Gastroesophageal sphincter (tissue), 4 donors: Measurements from ENCODE around the gene CHIT1. TPM values are rescaled to one million over a fixed set of nuclear protein-coding genes. Genes with fewer than 3 reads are reported as not detected.

Experiments
- ATAC-seq: fragments of 150-250 bp; one replicate; pipeline ENCODE4 v1.9.1; 2016; ENCODE audit warnings: mild to moderate bottlenecking, moderate library complexity
- H3K27ac ChIP-seq, 4 donors: fragments of 200-600 bp; sonication (generic) in 3 of 4; 1 replicate in 3 of 4; 2 replicates in 1 of 4; pipeline ENCODE4 v1.5.1; 2016 to 2019
- H3K27me3 ChIP-seq: fragments of 200-600 bp; sonication (generic); one replicate; pipeline ENCODE4 v1.5.1; 2019
- H3K36me3 ChIP-seq, 2 donors: fragments of 200-600 bp; sonication (generic); one replicate each; pipeline ENCODE4 v1.5.1; 2019; ENCODE audit warnings: control low read depth in 1 of 2
- H3K4me1 ChIP-seq, 3 donors: fragments of 200-600 bp; sonication (generic); 1 replicate in 2 of 3; 2 replicates in 1 of 3; pipeline ENCODE4 v1.5.1; 2016 to 2019; ENCODE audit warnings: control low read depth in 2 of 3
- H3K4me3 ChIP-seq, 2 donors: fragments of 200-600 bp; sonication (generic); one replicate each; pipeline ENCODE4 v1.5.1; 2019; ENCODE audit warnings: mild to moderate bottlenecking in 1 of 2, moderate library complexity in 1 of 2
- H3K9me3 ChIP-seq, 3 donors: fragments of 200-600 bp; sonication (generic); one replicate each; pipeline ENCODE4 v1.5.1; 2017 to 2019; ENCODE audit warnings: control low read depth in 2 of 3
- EP300 ChIP-seq: sonication (generic); formaldehyde crosslinking; IDR thresholded peaks from one replicate; pipeline ENCODE4 v1.6.1; 2017; ENCODE audit warnings: antibody characterized with exemption, mild to moderate bottlenecking
- POLR2A ChIP-seq, 2 donors: fragments of 450-650 bp; IDR thresholded peaks; one replicate each; pipeline ENCODE4 v1.6.1; 2017; ENCODE audit warnings: antibody characterized with exemption in 2 of 2, mild to moderate bottlenecking in 2 of 2, moderate library complexity in 1 of 2
- POLR2AphosphoS5 ChIP-seq: sonication (generic); formaldehyde crosslinking; IDR thresholded peaks from one replicate; pipeline ENCODE4 v1.6.1; 2017; ENCODE audit warnings: antibody characterized with exemption
- WGBS, 2 donors: methylation state at CpG; one replicate each; pipeline ENCODE4 v1.1.5; 2018; ENCODE audit warnings: low coverage in 1 of 2; 5-methylcytosine and 5-hydroxymethylcytosine counted together
- total RNA-seq, 4 donors: library from RNA; depleted of rRNA; stranded (reverse); fragments of >200 nt; gene quantifications; one replicate each; pipeline ENCODE4 v1.1.0, GENCODE V29; 2016
- TF ChIP-seq, protein P1 (sequence below), 4 experiments: fragments of 200-600 bp in 2 of 4; fragments of 450-650 bp in 2 of 4; sonication (generic) in 1 of 4; IDR thresholded peaks; one replicate each; pipeline ENCODE4 v1.5.1; 2017 to 2019; ENCODE audit warnings: antibody characterized with exemption in 4 of 4, mild to moderate bottlenecking in 2 of 4, moderate library complexity in 2 of 4

The CHIT1 gene
- total RNA-seq, 4 donors from 2014 or later: 0.13 to 0.16 TPM; not detected in 2

DNA sequence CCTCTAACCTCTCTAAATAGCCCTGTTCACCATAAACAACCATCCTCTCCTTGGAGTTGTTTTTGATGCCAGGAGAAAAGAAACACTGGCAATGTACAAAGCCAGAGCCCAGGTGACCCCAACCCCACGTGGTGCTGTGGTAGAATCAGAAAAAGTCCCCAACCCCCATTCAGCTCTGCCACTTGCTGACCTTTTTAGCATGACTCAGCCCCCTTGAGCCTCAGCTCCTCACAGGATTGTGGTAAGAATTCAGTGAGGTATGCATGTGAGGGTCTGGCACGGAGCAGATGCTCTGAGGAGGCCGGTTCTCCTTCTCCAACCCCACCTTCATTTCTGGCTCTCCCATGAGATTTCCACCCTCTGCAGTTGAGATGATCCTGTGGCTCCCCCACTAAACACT is 31.8 kb downstream of the CHIT1 start:
- ATAC-seq: no peak

DNA sequence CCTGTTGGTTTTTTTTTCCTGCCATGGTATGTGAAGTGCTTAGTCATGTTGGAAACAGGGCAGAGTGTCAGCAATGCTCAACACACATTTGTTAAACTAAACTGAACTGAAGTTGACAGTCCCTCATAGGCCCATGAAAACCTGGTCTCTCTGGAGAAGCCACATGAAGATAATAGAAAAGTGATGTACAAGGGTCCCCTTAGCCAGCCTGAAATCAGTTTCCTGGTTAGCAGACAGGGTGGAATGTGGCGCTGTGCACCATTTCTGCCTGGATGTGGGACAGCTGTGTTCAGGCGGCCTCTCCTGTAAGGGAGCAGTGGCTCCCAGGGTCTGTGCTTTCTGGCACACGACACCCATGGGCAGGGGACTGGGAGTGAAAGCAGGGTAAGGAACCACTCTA is 33.1 kb downstream of the CHIT1 start:
- ATAC-seq: no peak
- peaks cover 0 to 21% (median 14%) of the 10 kb centered on the region in 3 donors for H3K4me1 ChIP-seq
- WGBS, 2 donors: 100% methylated on average over 1 to 2 of the region's 3 CpGs
- H3K4me3 ChIP-seq: no peak overlapping the region
- no peak overlapping the region for H3K27ac ChIP-seq
- no peaks in the 10 kb centered on the region for H3K36me3 ChIP-seq
- no peaks in the 10 kb centered on the region for H3K27me3 ChIP-seq
- TF ChIP-seq, protein P1, sequence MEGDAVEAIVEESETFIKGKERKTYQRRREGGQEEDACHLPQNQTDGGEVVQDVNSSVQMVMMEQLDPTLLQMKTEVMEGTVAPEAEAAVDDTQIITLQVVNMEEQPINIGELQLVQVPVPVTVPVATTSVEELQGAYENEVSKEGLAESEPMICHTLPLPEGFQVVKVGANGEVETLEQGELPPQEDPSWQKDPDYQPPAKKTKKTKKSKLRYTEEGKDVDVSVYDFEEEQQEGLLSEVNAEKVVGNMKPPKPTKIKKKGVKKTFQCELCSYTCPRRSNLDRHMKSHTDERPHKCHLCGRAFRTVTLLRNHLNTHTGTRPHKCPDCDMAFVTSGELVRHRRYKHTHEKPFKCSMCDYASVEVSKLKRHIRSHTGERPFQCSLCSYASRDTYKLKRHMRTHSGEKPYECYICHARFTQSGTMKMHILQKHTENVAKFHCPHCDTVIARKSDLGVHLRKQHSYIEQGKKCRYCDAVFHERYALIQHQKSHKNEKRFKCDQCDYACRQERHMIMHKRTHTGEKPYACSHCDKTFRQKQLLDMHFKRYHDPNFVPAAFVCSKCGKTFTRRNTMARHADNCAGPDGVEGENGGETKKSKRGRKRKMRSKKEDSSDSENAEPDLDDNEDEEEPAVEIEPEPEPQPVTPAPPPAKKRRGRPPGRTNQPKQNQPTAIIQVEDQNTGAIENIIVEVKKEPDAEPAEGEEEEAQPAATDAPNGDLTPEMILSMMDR (IDR thresholded peaks at IDR 0.05): no peak
- TF ChIP-seq EP300 (no peak), POLR2A (IDR thresholded peaks at IDR 0.05) (no peak), POLR2AphosphoS5 (no peak)
- no peaks in the 10 kb centered on the region for H3K9me3 ChIP-seq

More for the DNA sequence above, 31.8 kb downstream of the CHIT1 start:
- TF ChIP-seq POLR2A (IDR thresholded peaks at IDR 0.05): no peak
- TF ChIP-seq, protein P1 (IDR thresholded peaks at IDR 0.05): no peak
- no peak for TF ChIP-seq EP300
- no peak for TF ChIP-seq POLR2AphosphoS5
- Histone ChIP-seq H3K36me3 (no peaks in the 10 kb centered on the region), H3K27ac (no peak overlapping the region), H3K4me3 (no peak overlapping the region), H3K27me3 (no peaks in the 10 kb centered on the region), H3K9me3 (no peaks in the 10 kb centered on the region), H3K4me1 (peaks cover 0 to 27% (median 14%) of the 10 kb centered on the region in 3 donors)
- 17 to 33% methylated on average over 1 to 2 of the region's 3 CpGs for WGBS, 2 donors

DNA sequence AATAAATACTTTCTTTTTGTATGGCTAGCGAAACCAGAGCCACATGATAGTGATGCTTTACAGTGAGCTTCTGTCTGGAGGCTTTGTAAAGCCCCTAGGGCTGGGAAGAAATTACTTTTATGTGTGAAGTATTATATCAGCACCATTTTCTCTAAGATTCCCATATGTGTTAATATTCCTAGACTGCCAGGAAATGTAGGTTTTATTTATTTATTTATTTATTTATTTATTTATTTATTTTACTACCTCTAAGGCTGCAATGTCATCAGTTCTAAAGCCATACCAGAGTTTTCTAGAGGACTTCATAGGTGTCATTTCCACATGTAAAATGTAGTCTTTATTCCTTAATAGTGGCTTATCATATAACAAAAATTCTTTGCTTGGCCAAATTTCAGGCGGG is 38.5 kb downstream of the CHIT1 start:
- no peak overlapping the region for H3K4me3 ChIP-seq
- no peak for TF ChIP-seq POLR2A (IDR thresholded peaks at IDR 0.05)
- no peak for TF ChIP-seq POLR2AphosphoS5
- TF ChIP-seq EP300: no peak
- TF ChIP-seq, protein P1 (IDR thresholded peaks at IDR 0.05): no peak
- no peaks in the 10 kb centered on the region for H3K9me3 ChIP-seq
- 96 to 100% methylated on average over 2 of the region's 2 CpGs for WGBS, 2 donors
- no peaks in the 10 kb centered on the region for H3K27me3 ChIP-seq
- H3K27ac ChIP-seq: no peak overlapping the region
- no peak for ATAC-seq
- H3K36me3 ChIP-seq: no peaks in the 10 kb centered on the region
- peaks cover 0 to 15% (median 0%) of the 10 kb centered on the region in 3 donors for H3K4me1 ChIP-seq

DNA sequence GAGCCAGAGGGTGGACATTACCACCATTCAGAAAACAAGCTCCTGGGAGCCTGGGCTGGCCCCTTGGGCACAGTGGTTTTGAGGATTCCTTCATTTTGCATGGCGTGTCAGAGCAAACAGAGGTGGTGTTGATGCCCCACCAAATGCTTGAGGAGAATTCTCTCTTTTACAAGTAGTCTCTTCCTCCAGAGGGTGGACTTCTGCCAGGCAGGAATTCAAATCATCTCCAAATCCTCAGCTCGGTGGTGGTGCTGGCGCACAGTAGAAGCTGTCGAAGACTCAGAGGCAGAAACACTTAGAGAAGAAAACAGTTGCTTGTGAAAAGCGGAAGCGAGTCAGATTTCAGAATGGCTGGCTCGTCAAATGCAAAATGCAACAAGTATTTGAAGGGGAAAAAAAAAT is 39.5 kb downstream of the CHIT1 start:
- Histone ChIP-seq H3K27ac (no peak overlapping the region), H3K4me1 (peaks cover 0 to 15% (median 0%) of the 10 kb centered on the region in 3 donors), H3K36me3 (no peaks in the 10 kb centered on the region), H3K4me3 (no peak overlapping the region), H3K27me3 (no peaks in the 10 kb centered on the region), H3K9me3 (no peaks in the 10 kb centered on the region)
- 55 to 76% methylated on average over 6 to 7 of the region's 7 CpGs for WGBS, 2 donors
- TF ChIP-seq POLR2A (IDR thresholded peaks at IDR 0.05): no peak
- TF ChIP-seq EP300: no peak
- no peak for TF ChIP-seq POLR2AphosphoS5
- TF ChIP-seq, protein P1 (IDR thresholded peaks at IDR 0.05): no peak
- ATAC-seq: no peak

DNA sequence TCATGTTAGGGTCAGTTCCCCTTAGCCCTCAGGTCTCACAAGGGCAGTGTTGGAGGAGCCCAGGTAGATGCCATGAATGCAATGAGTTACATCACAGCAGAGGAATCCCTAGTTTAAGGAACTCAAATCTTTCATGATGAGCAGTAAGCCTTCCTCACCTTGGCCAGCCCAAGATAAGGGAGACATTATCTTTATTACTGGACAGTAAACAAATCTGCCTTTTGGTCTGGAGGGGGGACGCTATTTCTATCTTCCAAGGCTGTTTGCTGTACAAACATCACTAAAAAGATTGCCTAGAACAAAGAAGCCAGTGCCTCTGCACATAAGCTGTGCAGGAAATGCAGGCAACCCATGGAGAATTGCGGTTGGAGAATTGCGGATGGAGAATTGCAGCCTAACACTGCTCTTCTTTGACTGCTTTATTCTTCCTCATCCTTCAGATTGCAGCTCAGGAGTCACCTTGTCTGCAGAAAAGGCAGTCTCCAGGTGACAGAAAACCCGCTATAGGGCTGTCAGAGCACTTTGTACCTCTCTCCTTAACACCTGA is 40.7 kb downstream of the CHIT1 start:
- WGBS, 2 donors: 86 to 88% methylated on average over 4 of the region's 4 CpGs
- ATAC-seq: no peak
- Histone ChIP-seq H3K36me3 (no peaks in the 10 kb centered on the region), H3K27me3 (no peaks in the 10 kb centered on the region), H3K27ac (no peak overlapping the region), H3K4me3 (no peak overlapping the region), H3K9me3 (no peaks in the 10 kb centered on the region), H3K4me1 (peaks cover 0 to 15% (median 0%) of the 10 kb centered on the region in 3 donors)
- TF ChIP-seq POLR2AphosphoS5 (no peak), POLR2A (IDR thresholded peaks at IDR 0.05) (no peak), EP300 (no peak)
- TF ChIP-seq, protein P1 (IDR thresholded peaks at IDR 0.05): no peak
